Measurements from ENCODE around the gene CDC42BPA.

Gene CDC42BPA

DNA sequence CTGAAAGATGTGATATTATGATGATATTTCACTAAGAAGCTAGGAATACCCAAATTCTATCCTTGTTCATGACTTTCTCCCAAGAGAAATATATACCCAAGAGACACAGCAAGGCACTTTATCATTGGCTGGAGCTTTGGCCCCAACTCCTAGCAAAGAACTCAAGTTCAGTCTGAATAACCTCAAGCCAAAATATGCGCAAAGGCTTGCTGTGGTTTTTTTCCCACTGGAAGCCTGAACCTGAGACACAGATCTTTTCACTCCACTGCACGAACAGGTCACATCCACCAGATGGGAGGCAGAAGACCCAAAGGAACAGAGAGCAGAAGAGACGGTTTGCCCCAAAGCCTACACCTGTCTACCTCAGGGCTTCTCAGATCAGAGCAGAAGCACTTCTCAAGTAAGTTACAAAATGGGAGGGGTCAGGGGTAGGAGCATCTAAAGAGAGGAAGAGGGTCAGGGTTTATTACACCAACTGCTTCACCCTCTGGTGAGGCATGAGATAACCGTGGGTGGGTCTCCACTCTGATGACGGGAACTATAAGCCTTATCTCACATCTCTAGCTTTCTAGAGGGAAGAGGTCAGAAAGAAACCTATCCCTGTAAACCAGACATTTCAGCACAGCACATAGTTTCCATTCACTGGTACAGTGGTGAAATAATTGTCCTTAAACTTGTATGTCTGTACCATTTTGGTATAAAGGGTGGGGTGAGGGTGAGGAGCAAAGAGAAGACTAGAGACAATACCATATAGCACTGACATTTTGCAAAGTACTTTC is 17.1 kb upstream of the CDC42BPA start:
- DNase-seq: no peak

DNA sequence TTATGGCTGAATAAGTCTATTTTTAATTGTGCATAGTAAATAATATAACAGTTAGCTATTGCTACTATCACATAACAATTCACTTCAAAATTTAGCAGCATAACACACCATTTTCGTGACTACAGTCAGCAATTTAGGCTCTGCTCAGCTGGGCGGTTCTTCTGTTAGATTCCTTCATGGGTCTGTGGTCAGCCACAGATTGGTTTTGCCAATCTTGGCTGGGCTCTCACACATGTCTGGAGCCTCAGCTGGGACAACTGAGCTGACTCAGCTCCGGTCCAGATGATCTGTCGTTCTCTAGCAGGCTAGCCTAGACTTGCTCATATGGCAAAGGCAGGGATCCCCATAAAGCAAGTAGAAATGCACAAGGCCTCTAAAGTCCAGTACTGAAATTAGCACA is 15.1 kb upstream of the CDC42BPA start:
- DNase-seq: no peak

DNA sequence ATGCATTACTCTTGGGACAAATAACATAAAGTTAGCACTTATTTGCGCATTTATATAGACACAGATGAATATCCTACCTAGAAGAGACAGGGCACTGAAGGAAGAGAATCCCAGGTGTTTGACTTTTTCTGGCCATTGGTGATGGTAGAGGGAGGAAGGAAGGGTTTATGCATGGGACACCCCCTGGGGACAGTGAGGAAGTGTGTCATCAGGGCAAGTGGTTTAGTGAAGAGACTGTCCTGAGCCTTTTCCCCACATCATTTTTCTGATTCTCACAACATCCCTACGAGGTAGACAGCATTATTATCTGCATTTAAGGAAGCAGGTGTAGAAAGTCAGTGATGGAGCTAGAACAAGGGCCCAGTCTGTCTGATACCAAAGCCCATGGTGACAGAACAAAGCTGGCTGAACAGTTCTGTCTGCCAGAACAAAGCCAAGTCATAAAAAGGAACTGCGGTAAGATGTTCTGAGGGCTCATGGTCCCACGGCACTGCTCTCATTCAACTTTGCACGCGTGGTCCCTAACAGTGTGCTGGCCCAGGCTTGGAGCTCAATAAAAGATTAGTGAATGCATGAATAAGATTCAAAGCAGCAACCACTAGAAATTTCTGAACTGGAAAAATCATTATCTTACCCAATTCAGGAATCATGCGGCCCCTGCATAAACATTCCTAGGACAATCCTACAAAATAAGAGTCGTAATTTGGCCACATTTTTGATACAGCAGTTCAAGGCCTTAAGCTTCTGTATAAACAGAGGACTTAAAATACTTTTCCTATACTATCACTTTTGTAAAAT is 12.2 kb upstream of the CDC42BPA start:
- DNase-seq: peak; percentile 25

DNA sequence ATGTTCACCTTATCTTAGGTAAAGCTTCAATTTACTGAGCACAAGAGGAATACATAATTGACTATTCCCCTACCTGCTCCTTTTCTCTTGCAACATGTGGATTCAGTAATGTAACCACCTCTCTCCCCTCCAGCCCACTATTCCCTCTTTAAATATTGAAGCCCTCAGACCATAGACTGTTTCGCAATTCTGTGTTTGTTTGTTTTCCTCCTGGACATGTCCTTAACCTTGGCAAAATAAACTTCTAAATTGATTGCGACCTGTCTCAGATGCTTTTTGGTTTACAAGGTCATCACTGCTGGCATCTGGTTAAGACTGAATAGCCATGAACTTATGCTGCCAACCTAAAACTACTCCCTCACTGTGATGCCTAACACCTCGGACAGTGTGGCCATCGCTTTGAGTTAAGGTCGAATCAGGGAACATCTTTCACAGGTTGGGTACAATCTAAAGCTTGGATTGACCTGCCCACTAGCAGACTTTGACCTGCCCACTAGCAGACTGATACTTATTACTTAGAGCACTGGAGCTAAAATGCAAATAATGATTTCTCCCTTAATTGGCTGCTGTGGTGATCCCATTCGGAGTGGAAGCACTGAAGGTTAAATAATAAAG is 10.2 kb upstream of the CDC42BPA start:
- no peak for DNase-seq

DNA sequence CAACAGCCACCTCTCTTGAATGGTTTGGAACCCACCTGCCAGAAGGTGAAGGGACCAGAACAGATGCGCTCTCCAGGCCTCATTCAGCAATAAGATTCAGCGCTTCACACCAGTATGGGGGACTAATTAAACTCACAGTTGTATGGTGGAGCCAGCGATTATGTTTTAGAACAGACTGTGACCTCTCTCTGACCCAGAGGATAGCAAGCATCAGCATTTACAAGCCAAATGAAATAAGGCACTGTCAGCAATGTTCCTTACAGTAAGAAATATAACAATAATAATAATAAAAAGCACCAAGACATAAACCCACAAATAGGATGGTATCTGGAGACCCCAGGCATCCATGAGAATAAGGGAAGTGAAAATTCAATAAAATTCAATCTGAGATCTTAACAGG is 6.9 kb upstream of the CDC42BPA start:
- DNase-seq: no peak

DNA sequence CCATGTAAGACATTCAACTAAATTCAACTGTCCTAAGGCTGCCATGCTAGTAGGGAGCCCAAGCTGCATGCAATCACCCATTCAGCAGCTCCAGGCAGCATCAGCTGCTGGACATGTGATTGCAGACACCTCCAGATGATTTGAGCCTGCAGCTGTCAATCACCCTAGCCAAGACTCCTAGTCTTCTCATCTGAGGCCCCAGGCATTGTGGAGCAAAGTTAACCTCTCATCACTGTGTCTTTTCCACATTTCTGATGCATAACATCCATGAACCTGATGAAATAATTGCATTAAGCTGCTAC is 5.6 kb upstream of the CDC42BPA start:
- DNase-seq: no peak

DNA sequence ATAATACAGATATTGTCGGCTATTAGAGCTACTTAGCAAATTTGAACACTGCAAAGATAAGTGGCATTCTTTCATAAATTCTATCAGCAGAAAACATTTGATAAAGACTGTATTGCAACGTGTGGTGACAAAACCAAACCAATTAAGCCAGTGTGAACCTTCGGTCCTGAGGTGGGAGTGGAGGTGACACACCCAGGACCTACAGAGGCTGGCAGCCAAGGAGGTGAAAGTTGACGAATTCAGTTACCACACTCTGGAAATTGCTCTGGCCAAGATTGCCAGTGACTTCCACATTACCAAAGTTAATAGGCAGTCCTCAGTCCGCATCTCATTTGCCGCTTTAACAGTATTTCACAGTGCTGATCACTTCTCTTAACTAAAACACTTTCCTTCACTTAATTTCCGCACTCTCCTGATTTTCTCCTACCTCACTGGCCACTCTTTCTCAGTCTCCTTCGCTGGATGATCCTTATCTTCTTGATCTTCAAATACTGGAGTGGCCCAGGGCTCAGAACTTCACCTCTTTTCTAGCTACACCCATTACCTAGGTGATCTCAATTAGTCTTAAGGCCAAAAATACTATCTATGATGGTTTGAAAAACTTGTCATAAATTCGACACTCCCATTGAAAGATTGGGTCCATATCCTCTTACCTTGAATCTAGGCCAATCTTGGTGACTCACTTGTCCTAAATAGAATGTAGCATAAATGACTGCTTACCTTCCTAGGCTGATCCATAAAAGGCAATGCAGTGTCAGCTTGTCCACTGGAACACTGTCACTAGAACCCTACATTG is 5.1 kb upstream of the CDC42BPA start:
- DNase-seq: no peak

DNA sequence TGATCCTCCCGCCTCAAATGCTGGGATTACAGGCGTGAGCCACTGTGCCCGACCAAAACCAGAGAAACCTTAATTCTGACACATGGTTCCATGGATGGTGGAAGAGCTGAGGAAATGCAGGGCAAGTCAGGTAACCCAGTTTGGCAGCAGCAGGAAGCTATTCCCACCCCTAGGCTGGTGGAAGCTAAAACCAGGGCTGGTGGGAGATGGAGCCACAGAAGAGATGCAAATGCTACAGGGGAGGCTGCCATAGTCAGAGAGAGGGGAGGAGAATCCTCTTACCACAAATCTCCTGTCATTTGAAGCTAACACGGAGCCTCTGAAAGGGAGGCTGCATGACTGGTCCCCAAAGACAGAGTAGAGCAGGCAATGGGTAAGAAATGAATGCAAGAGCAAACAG is 4.1 kb upstream of the CDC42BPA start:
- no peak for DNase-seq

DNA sequence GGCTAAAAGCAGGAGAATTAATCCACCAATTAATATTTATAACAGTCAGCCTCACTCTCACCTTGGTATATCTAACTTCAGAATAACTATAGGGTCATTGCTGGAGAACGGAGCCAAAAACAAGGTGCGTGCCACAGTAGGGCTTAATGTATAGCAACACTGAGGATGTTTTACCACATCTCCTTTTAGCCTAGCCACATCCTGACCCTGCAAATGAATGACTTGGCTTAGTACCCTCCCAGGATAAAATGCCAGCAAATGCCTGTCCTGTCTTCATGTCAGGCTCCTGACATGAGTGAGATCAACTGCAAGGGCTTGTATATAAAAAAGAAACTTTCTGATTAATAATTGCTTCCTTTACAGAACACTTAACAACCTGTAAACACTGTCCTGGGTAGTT is 2.7 kb upstream of the CDC42BPA start:
- no peak for DNase-seq

DNA sequence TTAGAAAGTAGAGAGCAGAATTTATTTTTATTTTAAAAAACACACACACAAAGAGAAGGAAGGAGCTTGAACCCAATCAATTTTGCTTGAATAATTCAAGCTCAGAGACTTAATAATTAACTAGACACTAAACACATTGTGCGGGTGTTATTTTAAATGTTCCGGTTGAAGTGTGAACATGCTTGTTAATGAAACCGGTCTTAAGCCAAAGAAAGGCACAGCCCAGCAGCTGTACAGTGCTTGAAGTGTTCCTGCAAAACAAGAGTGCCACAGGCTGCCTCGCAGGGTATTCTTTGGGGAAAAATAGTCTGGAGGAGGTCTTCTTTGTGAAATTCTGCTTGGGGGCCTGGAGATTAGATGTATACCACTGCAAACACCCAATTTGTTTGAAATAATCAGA is 2.2 kb upstream of the CDC42BPA start:
- no peak for DNase-seq

DNA sequence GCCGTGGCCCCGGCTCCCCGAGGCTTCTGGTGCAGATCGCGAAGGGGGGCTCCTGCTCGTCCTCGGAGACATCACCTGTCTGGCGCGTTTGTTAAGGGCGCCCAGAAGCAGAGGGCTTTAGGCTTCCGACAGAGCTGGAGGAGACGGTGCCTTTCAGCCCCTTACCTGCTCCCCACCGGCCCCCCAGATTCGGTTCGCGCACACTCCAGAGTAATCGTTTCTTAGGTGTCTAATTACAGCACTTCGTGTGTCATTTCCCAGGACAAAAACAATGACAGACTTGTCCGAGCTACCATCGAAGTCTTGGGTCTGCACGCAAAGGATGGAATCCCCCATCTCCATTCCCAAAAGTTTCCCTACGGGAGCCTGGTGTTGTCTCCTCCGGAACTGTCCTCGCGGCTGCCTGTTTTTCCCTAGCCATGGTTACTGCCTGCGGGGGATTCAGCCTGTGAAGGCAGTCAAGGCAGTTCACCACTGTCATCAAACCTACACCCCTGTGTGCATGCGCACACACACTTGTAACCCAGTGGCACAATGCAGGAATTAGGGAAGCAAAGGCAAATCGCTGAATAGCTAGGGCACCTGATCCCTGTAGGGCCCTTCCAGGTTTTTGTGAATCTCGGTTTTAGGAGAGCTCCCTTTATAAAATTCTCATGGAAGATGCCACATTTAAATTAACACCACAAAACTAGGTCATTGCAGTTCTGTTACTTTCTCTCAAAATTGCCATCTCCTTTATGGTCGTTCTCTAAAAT is 738 bp upstream of the CDC42BPA start:
- peak; percentile 67 for DNase-seq

DNA sequence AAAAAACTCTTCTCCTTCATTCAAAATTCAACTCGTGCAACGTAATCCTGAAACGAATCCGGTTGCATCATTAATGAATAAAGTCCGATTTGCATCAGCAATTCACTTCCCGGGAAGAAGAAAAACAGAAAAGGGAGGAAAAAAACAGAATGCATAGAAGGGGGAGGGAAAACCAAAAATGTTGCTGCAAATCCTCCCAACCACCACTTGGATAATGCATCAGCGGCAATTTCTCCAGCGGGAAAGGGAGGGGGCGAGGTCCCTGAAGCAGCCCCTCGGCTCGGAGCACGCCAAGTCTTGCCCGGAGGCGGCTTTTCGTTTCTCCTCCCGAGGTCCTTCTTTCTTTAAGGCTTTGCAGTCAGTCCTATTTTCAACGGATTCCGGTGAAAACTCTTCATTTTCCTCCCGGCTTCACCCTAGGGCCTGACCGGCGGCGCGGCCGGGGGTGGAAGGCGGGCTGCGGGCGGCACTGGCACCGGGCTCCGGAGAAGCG is 723 bp downstream of the CDC42BPA start:
- peak; percentile 83 for DNase-seq

DNA sequence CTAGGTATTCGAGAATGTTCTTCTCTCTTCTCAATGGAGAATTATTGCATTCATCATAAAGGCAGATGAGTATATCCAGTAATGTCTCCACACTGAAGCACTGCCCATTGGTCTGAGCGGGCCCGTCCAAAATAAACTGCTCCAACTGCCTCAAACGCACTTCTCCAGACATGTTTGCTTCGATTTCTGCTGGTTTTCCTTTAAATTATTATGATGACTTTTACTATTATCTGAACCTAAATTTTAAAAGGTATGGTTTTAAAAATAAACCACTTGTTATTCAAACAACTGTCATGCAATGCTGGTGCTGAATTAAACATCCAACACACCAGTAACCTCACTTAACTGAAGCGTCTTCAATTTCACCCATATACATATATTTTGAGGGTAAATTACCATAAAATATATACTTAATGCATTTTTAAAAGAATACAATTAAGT is 1.3 kb downstream of the CDC42BPA start:
- peak; percentile 30 for DNase-seq

DNA sequence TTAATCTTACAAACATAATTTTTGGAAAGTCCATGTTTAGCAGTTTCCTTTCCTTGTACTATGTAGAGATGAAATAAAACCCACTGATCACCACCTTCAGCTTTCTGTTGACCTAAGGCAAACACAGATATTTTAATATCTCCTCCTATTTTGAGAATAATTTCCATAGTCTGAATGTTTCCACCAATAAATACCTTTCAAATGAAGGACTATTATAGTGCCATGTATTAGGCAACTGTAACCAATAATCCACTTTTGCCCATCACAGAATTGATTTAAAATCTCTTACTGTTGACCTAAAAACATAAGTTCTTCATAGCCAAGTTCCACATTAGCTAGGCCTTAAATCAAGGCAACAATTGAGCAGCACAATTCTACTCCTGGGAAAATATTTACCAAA is 1.8 kb downstream of the CDC42BPA start:
- DNase-seq: no peak

DNA sequence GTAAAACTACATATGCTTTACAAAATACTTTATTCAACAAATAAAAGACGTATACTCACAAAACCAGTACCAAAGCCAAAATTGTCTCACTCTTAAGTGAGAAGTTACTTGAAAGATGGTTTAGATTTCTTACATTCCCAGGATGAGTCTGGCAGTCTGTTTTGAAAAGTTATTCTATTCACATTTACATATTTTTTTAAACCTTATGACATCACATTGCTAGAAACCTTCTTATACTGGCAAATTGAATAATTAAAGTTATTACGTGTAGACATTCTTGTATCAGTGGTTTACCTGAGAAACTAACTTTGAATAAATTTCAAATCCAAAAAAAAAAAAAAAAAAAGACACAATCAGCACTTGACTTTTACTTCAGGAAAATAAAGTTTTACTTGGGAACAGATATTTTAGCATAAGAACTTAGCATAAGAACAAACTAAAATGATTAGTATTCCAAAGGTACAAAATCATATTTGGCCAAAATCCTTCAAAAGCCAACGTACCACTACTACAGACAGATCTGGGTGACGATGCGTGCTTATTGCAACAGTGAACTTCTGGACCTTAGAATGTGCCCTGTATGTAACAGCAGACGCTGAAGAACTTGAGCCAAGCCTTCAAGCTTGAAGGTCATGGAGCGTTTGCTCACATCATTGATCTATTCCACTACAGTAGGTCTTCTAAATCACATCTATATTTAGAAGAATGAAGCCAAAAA is 2.5 kb downstream of the CDC42BPA start:
- DNase-seq: peak; percentile 31

DNA sequence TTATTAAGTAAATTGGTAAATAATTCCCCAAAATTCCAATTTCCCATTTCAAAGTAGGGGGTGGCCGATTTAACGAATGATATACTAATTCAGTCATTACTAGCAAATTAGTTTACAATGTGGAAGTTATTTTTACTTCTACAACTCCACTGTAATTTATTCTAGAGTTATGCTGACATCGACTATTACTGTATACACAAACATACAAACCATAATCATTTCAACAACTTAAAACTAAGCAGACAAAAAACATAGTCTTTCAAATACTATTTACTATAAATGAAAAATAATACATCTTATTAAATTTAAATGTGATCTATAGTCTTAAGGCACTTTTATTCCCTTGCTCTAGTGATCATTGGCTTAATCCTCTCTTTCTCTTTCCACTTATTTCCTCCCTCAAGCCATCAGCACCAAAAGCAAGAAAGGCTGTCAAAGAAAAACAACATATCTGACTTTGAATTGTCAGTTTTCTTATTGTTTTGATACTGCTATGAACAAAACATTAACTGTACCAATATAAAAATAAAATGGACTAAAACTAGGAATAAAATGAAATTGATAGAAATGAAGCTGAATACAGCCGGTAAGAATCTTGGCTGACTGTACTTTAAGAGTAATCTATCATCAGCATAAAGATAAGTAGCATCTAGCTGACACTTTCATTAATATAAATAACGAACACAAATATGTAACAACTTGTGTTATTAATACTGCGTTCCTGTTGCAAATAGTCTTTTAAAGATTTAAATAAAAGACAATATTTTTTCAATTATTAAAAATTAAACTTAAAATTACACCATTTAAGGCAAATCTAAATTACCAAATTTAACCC is 4.1 kb downstream of the CDC42BPA start:
- no peak for DNase-seq

DNA sequence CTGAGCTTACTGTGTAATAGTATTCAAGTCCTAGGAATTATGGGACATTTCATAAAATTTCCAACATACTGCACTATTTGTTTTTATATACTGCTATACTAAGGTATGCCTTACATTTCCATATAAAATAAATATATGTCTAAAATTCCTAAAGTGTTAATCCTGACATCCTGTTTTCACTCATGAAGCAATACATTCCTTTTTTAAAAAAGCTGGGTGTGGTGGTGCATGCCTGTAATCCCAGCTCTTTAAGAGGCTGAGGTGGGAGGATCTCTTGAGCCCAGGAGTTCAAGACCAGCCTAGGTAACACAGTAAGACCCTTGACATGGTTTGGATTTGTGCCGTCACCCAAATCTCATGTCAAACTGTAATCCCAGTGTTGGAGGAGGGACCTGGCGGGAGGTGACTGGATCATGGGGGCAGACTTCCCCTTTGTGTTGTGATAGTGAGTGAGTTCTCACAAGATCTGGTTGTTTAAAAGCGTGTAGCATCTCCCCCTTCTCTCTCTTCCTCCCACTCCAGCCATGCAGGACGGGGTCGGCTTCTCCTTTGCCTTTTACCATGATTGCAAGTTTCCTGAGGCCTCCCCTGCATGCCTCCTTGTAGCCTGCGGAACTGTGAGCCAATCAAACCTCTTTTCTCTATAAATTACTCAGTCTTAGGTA is 5.8 kb downstream of the CDC42BPA start:
- DNase-seq: no peak

DNA sequence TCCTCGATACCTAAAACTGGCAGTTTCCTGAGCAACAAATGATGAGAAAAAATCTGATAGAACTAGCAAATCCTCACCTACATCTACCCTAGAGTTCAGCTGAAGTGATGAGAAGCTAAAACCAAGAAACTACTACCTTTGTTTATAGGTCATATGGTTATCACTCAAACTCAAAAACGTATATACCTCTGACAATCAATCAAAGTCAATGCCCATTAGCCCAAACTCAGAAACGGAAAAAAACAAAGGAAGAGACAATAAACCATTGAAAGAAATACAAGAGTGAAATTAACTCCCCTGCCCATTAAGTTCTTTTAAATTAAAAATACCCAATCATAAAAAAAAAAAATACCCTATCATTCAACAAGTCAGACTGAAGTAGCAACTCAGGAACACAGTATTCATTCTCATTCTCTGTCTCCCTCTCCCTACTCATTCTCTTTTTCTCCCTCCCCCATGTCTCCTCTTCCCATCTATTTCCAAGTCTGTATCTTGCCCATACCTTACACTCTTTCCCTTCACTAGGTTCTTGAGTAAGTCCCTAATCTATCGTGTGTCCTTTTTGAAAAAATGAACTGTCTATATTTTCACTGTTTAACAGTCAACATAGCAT is 6.8 kb downstream of the CDC42BPA start:
- no peak for DNase-seq

All from right hindlimb (tissue), 1 donor.